RWPE1 (cell line): Measurements from ENCODE around the gene COBL.
A peak's percentile ranks its signal among the peaks of the same experiment; 100 is the strongest.

ENCODE experiments used
- CTCF ChIA-PET: fragments of 350-600 bp; sonication (Branson Sonifier 250); formaldehyde crosslinking; extraction: SDS; loops from one replicate; lab custom pipeline; 2021; lab: Yijun Ruan, JAX
- POLR2A ChIA-PET: fragments of 400-600 bp; formaldehyde crosslinking; extraction: SDS; loops from one replicate; lab custom pipeline; 2020; ENCODE audit warnings: antibody characterized with exemption; ENCODE audit not compliant: low non-redundant PET; lab: Yijun Ruan, JAX
- DNase-seq: peaks from one replicate; pipeline ENCODE4 v3.0.0; 2012; ENCODE audit warnings: low spot score
- H3K27ac ChIP-seq: fragments of 450-650 bp; 2 replicates; pipeline ENCODE4 v1.5.1; 2017
- CTCF ChIP-seq: fragments of 450-650 bp; conservative IDR thresholded peaks from 2 replicates; pipeline ENCODE4 v1.5.1; 2017; ENCODE audit warnings: low read depth, mild to moderate bottlenecking

COBL gene

GRCh38 chr7:51012569-51013217, 303.9 kb downstream of the COBL start:
- POLR2A ChIA-PET, result no interaction called here
- TF ChIP-seq CTCF, result no peak
- no peak overlapping the region for H3K27ac ChIP-seq
- CTCF ChIA-PET, result interaction anchor here (0.8 kb wide), 1 partner anchor 8 kb away, joined by 3 read pairs; no protein-coding TSS in a partner anchor
- DNase-seq, result no peak

- no peak for TF ChIP-seq CTCF
- DNase-seq, result no peak
- ChIA-PET POLR2A (no interaction called here), CTCF (no interaction called here)
- no peak overlapping the region for H3K27ac ChIP-seq
Observed at GRCh38 chr7:51011710-51012350, 304.8 kb downstream of the COBL start.

- peak overlapping the region; percentile 8; the same call in 1 of the 2 replicates for H3K27ac ChIP-seq
- ChIA-PET CTCF (interaction anchor here (0.7 kb wide), 1 partner anchor 1315 kb away, joined by 3 read pairs; no protein-coding TSS in a partner anchor), POLR2A (no interaction called here)
- TF ChIP-seq CTCF, result no peak
- no peak for DNase-seq
Observed at GRCh38 chr7:51010534-51010933, 306.1 kb downstream of the COBL start.

- ChIA-PET CTCF (interaction anchor here (0.7 kb wide), 1 partner anchor 1315 kb away, joined by 3 read pairs; no protein-coding TSS in a partner anchor), POLR2A (no interaction called here)
- H3K27ac ChIP-seq, result peak overlapping the region; percentile 8; the same call in 1 of the 2 replicates
- peak; percentile 24 for DNase-seq
- TF ChIP-seq CTCF, result no peak
Observed at GRCh38 chr7:51009716-51010496, 306.7 kb downstream of the COBL start.

- no peak for DNase-seq
- POLR2A ChIA-PET, result no interaction called here
- H3K27ac ChIP-seq, result no peak overlapping the region
- CTCF ChIA-PET, result interaction anchor here (0.6 to 0.7 kb wide), 2 partner anchors 266 to 410 kb away, joined by 3 read pairs; no protein-coding TSS in a partner anchor
- TF ChIP-seq CTCF, result no peak
Observed at GRCh38 chr7:51007551-51008505, 308.8 kb downstream of the COBL start.
